CD4-positive, alpha-beta T cell (primary cell): Measurements from ENCODE around the gene LGALS4. TPM values are rescaled to one million over a fixed set of nuclear protein-coding genes. Genes with fewer than 3 reads are reported as not detected.

ENCODE experiments used
- ATAC-seq: fragments of 200-7000 bp; cut with Tn5 transposase; one replicate; pipeline ENCODE4 v1.10.0; 2022; ENCODE audit warnings: mild to moderate bottlenecking; ENCODE audit not compliant: poor library complexity
- CTCF ChIA-PET: fragments of 350-600 bp; sonication (Branson Sonifier 250); formaldehyde crosslinking; loops from one replicate; lab custom pipeline; 2021; ENCODE audit warnings: antibody characterized with exemption, inconsistent platforms; lab: Charles Lee
- POLR2A ChIA-PET: fragments of 350-600 bp; sonication (Branson Sonifier 250); formaldehyde crosslinking; loops from one replicate; lab custom pipeline; 2021; ENCODE audit warnings: antibody characterized with exemption, inconsistent platforms; lab: Charles Lee
- DNase-seq, 14 experiments: peaks; one replicate each; pipeline ENCODE4 v3.0.0-alpha.2; 2013 to 2020; ENCODE audit warnings: mixed read lengths in 2 of 14
- H3K27ac ChIP-seq, 2 donors: one replicate each; pipeline versions ENCODE4 v1.5.1 to v1.7.0; 2013; ENCODE audit warnings: low read length in 2 of 2, low read depth in 1 of 2, mild to moderate bottlenecking in 1 of 2
- H3K27me3 ChIP-seq, 2 experiments: 1 replicate in 1 of 2; 2 replicates in 1 of 2; pipeline versions ENCODE4 v1.6.1 to v1.7.0; 2013; ENCODE audit warnings: low read length in 2 of 2, control low read depth in 1 of 2, mild to moderate bottlenecking in 1 of 2, moderate library complexity in 1 of 2; ENCODE audit not compliant: insufficient read depth in 2 of 2, control insufficient read depth in 1 of 2
- H3K36me3 ChIP-seq: one replicate; pipeline ENCODE4 v1.6.1; 2013; ENCODE audit warnings: low read length, control low read depth; ENCODE audit not compliant: insufficient read depth
- H3K4me1 ChIP-seq: one replicate; pipeline ENCODE4 v1.6.1; 2013; ENCODE audit warnings: low read length, control low read depth; ENCODE audit not compliant: insufficient read depth
- H3K4me3 ChIP-seq: one replicate; pipeline ENCODE4 v1.5.1; 2013; ENCODE audit warnings: mild to moderate bottlenecking, low read length, moderate library complexity
- H3K9me3 ChIP-seq, 2 experiments: 1 replicate in 1 of 2; 2 replicates in 1 of 2; pipeline versions ENCODE4 v1.6.1 to v1.7.0; 2013; ENCODE audit warnings: low read length in 2 of 2, mild to moderate bottlenecking in 2 of 2, control low read depth in 1 of 2, moderate library complexity in 1 of 2; ENCODE audit not compliant: control insufficient read depth in 1 of 2, insufficient read depth in 1 of 2
- H3K27ac Mint-ChIP-seq: one replicate; pipeline ENCODE4 v1.8.0; 2020; ENCODE audit warnings: mixed read lengths
- H3K27me3 Mint-ChIP-seq: one replicate; pipeline ENCODE4 v1.8.0; 2021; ENCODE audit warnings: mixed read lengths
- H3K36me3 Mint-ChIP-seq: one replicate; pipeline ENCODE4 v1.8.0; 2021; ENCODE audit warnings: low read depth, mixed read lengths
- H3K4me1 Mint-ChIP-seq: one replicate; pipeline ENCODE4 v1.8.0; 2021; ENCODE audit warnings: low read depth, mixed read lengths
- H3K4me3 Mint-ChIP-seq: one replicate; pipeline ENCODE4 v1.8.0; 2020; ENCODE audit warnings: mild to moderate bottlenecking, mixed read lengths
- H3K9me3 Mint-ChIP-seq: one replicate; pipeline ENCODE4 v1.8.0; 2020; ENCODE audit warnings: mixed read lengths
- CTCF ChIP-seq: fragments of 200-600 bp; IDR thresholded peaks from one replicate; pipeline ENCODE4 v1.8.0; 2022; ENCODE audit warnings: antibody characterized with exemption, mild to moderate bottlenecking
- intact Hi-C, 2 experiments: fragments of 100-400 bp; cut with DNase I in 1 of 2; cut with micrococcal nuclease in 1 of 2; formaldehyde crosslinking; loops; one replicate each; pipeline versions ENCODE4 v1.15.1 to v1.9.0; 2023 to 2025; cut with DNase I, micrococcal nuclease
- total RNA-seq, 174 experiments: library from RNA in 2 of 174; stranded (reverse) in 2 of 174; gene quantifications; one replicate each; pipeline ENCODE4 v1.2.3 and lab custom pipeline; 2021 to 2026

The LGALS4 gene
- total RNA-seq, 2 experiments from 2014 or later, result 2.3 to 3.1 TPM

GRCh38 chr19:38780443-38780842 lies 32.3 kb downstream of the LGALS4 start:
- intact Hi-C loops, result no loop called here
- Histone ChIP-seq H3K27ac (no peak overlapping the region), H3K4me1 (no peaks in the 10 kb centered on the region), H3K4me3 (no peak overlapping the region), H3K27me3 (no peaks in the 10 kb centered on the region), H3K9me3 (no peaks in the 10 kb centered on the region), H3K36me3 (no peaks in the 10 kb centered on the region)
- Mint-ChIP-seq H3K9me3 (no peaks in the 10 kb centered on the region), H3K4me3 (no peak overlapping the region), H3K27me3 (no peaks in the 10 kb centered on the region), H3K4me1 (no peaks in the 10 kb centered on the region), H3K27ac (no peak overlapping the region), H3K36me3 (no peaks in the 10 kb centered on the region)
- DNase-seq (no peak), ATAC-seq (no peak)
- ChIA-PET POLR2A (no interaction called here), CTCF (no interaction called here)
- TF ChIP-seq CTCF, result no peak

- H3K27me3 Mint-ChIP-seq, result no peaks in the 10 kb centered on the region
- H3K4me1 Mint-ChIP-seq, result no peaks in the 10 kb centered on the region
- no peak for TF ChIP-seq CTCF
- H3K4me3 Mint-ChIP-seq, result no peak overlapping the region
- H3K36me3 Mint-ChIP-seq, result no peaks in the 10 kb centered on the region
- Histone ChIP-seq H3K27me3 (no peaks in the 10 kb centered on the region), H3K4me3 (no peak overlapping the region), H3K27ac (no peak overlapping the region), H3K4me1 (no peaks in the 10 kb centered on the region), H3K9me3 (no peaks in the 10 kb centered on the region), H3K36me3 (no peaks in the 10 kb centered on the region)
- POLR2A ChIA-PET, result no interaction called here
- ATAC-seq, result no peak
- no peak for DNase-seq
- intact Hi-C loops, result no loop called here
- H3K9me3 Mint-ChIP-seq, result no peaks in the 10 kb centered on the region
- CTCF ChIA-PET, result interaction anchor here (0.6 kb wide), 1 partner anchor 1365 kb away, joined by 4 read pairs; no protein-coding TSS in a partner anchor
- no peak overlapping the region for H3K27ac Mint-ChIP-seq
Measured at GRCh38 chr19:38778733-38779132, 34.0 kb downstream of the LGALS4 start.

- CTCF ChIA-PET, result no interaction called here
- no peak overlapping the region for H3K27ac Mint-ChIP-seq
Measured at GRCh38 chr19:38774181-38774950, 38.4 kb downstream of the LGALS4 start.

More at GRCh38 chr19:38774181-38774950, 38.4 kb downstream of the LGALS4 start:
- no peaks in the 10 kb centered on the region for H3K27me3 ChIP-seq
- peaks cover 4% of the 10 kb centered on the region for H3K4me1 Mint-ChIP-seq
- no peaks in the 10 kb centered on the region for H3K27me3 Mint-ChIP-seq
- H3K9me3 ChIP-seq, result no peaks in the 10 kb centered on the region
- no peak for ATAC-seq
- POLR2A ChIA-PET, result interaction anchor here (1.2 kb wide), 1 partner anchor 12 kb away, joined by 4 read pairs; no protein-coding TSS in a partner anchor
- H3K9me3 Mint-ChIP-seq, result no peaks in the 10 kb centered on the region
- no peak for TF ChIP-seq CTCF
- H3K4me3 ChIP-seq, result no peak overlapping the region
- H3K36me3 Mint-ChIP-seq, result no peaks in the 10 kb centered on the region
- H3K4me3 Mint-ChIP-seq, result no peak overlapping the region
- peaks cover 10% of the 10 kb centered on the region for H3K4me1 ChIP-seq
- no peak for DNase-seq
- H3K36me3 ChIP-seq, result no peaks in the 10 kb centered on the region
- no peak overlapping the region for H3K27ac ChIP-seq
- intact Hi-C loops, result loop anchor here in 1 of 2 experiments (2.0 kb wide), 1 partner anchor 20 kb away; no protein-coding TSS in a partner anchor
